HG02981 (cell line): ENCODE data around the gene SPAG16.
"Not testable (repeated sequence)": the region's sequence is repeated elsewhere in the genome, so short reads cannot be mapped to it uniquely, and the experiment has no call there.

Source experiments
- ATAC-seq: cut with Tn5 transposase; IDR thresholded peaks from one replicate; pipeline ENCODE4 v1.9.1; 2021; ENCODE audit warnings: mild to moderate bottlenecking, moderate library complexity; ENCODE audit not compliant: unreplicated experiment

Gene SPAG16

DNA sequence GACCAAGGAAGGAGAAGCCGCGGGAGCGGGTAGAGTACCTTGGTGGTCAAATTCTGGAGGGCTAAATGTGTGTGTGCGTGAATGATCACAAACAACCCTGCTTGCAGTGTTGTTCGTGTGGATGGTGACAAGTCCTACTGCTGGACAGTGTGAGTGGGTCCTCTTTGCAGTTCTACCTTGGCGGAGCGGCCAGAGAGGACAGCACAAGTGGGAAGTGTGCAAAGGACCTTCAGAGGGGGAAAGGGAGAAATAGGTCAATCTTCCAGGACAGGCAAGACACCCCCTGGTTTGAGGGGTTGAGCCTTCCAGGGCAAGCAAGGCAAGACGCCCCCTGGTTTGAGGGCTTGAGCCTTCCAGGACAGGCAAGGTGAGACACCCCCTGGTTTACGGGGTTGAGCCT is 122.8 kb downstream of the SPAG16 start:
- ATAC-seq = not testable (repeated sequence)

DNA sequence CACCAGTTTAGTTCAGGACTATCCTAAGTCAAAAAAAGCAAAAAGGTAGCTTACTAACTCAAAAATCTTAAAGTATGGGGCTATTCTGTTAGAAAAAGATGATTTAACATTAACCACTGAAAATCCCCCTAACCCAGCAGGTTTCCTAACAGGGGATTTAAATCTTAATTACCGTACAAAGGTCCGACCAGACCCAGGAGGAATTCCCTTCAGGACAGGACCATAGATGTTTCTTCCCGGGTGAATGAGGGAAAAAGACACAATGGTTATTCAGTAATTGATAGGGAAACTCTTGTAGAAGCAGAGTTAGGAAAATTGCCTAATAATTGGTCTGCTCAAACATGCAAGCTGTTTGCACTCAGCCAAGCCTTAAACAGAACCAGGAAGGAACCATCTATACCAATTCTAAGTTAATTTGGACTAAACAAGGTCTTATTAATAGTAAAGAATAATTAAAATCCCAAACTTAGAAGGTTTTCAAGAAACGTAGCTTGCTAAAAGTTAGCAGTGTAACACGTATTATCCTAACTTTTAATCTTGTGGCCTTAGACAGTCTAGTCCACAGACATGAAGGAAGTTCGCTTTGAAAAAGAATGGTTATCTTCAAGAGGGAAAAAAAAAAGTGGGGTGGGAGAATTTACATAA is 124.3 kb downstream of the SPAG16 start:
- ATAC-seq = not testable (repeated sequence)

- ATAC-seq = not testable (repeated sequence)
Observed at GRCh38 chr2:213410687-213411086, 126.4 kb downstream of the SPAG16 start.

- ATAC-seq = no peak
Observed at GRCh38 chr2:213411582-213412289, 127.5 kb downstream of the SPAG16 start.

- ATAC-seq = no peak
Observed at GRCh38 chr2:213415093-213415492, 130.8 kb downstream of the SPAG16 start.

DNA sequence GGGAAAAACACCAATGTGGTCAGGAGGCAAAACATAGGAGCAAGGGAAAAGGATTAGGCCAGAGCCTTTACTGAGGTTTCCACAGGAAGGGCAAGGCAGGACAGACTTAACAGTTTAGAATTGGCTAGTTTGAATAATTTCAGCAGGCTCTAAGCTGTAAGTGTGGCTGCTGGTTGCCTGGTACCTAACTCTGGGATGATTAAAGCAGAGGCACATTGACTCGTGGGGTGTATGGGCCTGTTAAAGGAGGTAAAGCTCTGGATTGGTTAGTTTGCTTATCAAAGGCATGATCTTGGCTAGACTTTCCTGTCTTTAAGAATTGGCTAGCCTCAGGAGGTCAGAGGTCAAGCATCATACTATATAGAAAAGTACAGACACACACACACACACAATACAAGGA is 132.6 kb downstream of the SPAG16 start:
- ATAC-seq = no peak

DNA sequence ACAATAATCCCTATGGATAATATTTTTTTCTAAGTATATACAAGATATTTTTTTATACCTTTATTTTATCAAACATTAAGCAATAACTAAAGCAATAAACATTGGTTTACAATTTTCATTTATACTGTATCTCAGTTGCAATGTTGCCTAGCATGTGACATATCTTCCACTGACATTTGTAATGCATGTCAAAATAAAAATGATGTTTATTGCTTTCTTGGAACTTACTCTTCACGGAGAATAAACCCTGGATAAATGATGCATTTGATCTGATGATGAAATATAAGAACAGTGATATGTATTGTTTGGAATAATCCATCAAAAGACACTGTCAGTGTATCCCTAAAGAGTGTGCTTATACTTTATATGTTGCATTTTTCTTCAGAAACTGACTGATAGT is 135.7 kb downstream of the SPAG16 start:
- ATAC-seq = no peak

DNA sequence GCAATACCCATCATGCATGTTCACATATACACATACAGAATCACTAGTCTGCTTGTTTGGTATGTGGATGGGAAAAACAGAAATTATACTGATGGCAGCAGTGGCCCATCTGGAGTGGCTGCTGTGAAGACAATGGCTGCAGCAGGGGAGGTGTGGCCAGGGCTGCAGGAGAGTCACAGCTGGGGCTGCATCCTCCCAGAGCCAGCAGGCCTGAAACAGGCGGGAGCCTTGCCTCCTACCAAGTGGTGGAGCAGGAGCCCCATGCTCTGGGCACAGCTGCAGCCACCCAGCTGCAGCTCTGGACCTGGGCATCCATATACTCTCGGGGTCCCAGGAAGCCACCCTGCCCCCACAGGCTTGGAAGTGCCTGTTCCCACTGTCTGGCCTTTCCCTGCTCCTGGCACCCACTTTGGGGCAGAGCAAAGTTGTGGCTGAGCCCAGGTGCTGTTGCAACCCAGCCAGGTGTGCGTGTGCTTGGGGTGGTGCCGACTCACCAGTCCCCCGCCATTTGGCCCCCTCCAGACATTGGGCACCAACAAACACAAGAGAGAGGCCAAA is 136.6 kb downstream of the SPAG16 start:
- ATAC-seq = no peak

DNA sequence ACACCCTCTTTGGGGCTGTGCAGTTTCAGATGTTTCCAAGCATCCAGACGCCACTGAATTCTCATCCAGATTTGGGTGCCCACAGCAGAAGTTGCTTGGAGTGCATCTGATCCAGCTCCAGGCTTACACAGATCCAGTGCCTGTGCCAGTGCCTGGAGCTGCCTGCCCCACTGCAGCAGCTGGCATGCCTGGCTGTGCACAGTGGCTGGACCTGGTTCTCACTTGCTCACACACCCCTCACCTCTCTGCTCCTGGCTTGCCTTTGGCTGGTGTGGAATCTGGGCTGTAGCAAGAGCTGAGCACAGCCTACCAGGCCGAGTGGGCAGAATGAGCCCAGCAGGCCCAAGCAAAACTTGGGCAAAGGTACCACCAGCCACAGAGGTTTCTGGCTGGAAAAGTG is 137.9 kb downstream of the SPAG16 start:
- no peak for ATAC-seq

DNA sequence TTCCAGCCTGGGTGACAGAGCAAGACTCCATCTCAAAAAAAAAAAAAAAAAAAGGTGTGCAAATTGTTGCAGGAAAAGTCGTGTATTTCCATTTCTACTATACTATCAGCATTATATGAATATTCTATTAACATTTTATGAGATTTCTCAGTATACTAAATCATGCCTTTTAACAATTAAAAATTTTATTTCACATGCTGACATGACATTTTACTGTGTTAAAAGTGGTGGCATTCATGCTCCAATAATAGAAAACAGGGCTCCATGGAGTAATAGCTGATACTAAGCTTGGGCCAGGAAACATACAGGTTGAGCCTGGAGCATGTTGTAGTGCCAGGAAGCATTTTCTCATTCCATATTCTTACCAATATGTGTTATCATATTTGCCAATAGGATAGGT is 141.4 kb downstream of the SPAG16 start:
- ATAC-seq = no peak

GRCh38 chr2:213429516-213429915 is 145.3 kb downstream of the SPAG16 start:
- no peak for ATAC-seq

DNA sequence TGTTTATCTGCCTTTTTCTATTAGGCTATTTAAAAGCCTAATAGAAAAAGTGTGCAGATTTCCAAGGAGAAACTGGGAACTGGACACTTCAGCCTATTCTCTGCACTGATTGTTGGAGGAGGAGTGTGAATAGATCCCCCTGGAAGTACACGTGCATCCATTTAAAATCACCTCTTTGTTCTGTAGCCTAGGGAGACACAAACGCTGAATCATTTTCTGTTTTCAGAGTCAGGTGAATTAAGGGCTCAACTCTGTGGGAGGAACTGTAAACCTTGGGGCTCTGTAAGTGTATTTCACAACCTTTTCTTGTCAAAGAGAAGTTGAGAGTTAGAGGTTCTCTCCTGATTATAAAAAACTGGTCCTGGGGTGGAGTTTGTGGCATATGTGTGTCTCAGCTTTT is 159.7 kb downstream of the SPAG16 start:
- ATAC-seq = no peak

DNA sequence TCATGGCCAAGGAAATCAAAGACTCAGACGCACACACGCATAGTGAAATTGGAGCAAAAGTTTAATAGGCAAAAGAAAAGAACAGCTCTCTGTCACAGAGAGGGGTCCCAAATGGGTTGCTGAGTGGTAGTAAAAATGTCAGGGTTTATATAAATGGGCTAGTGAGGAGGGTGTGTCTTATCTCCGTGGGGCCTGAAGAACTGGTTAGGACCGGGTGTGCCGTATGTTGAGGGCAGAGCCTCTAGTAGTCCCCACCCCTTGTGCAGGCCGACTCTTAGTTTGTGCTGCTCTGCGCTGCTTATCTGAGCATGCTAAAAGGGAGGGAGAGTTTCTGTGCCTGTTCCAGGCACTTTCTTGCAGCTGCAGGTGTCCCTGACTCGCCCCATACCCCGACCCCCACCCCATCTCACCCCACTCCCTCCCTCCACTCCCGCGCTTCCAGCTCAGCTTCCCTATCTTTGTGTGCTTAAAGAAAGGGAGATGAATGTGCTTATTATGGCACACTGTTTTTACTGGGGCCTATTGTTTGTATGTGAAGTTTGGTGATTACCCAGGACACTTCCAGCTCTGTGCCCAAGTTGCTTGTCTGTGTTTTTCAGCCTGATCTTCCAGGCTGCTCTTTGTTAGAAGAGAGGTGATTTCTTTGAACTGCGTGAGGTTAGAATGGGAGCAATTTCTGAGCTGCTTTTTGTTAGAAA is 167.4 kb downstream of the SPAG16 start:
- ATAC-seq = no peak

- no peak for ATAC-seq
Observed at GRCh38 chr2:213455316-213456008, 171.2 kb downstream of the SPAG16 start.

GRCh38 chr2:213475433-213475832 is 191.2 kb downstream of the SPAG16 start:
- no peak for ATAC-seq

- ATAC-seq = no peak
Observed at GRCh38 chr2:213476641-213477040, 192.4 kb downstream of the SPAG16 start.

DNA sequence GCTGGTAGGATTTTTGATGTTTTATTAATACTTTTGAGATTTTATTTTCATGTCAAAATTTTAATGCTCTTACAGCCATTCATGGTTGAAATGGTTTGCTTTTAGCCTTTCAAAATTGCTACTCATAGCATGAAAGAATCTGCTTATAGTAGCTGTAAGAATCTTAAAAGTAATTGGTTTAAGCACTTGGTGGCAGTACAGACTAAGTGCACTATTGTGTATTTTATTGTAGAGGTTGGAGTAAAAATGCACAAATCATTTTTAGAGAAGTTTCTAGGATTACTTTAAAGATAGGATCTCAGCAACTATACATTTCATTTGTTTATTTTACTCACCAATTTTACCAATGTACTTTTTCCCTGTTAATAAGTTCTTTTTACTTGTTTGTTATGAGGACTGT is 205.8 kb downstream of the SPAG16 start:
- no peak for ATAC-seq

- ATAC-seq = no peak
Observed at GRCh38 chr2:213491376-213491775, 207.1 kb downstream of the SPAG16 start.

GRCh38 chr2:213496226-213496625 is 212.0 kb downstream of the SPAG16 start:
- ATAC-seq = no peak

DNA sequence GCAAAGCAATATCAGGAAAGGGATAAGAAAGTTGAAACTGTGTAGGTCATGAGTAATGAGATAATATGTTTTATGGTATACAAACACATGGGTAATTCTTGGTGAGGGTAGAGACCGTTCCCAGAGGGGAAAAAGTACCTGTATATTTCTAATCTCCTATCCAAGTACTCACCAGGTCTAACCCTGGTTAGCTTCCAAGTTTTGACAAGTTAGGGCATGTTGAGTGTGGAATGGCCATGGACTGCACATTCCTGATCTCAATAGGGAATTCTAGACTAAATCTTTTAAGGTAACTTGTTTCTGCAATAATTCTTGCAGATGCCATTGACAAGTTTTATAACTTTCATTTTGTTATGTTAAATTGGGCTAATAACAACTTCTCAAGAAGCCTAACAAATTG is 216.6 kb downstream of the SPAG16 start:
- no peak for ATAC-seq

DNA sequence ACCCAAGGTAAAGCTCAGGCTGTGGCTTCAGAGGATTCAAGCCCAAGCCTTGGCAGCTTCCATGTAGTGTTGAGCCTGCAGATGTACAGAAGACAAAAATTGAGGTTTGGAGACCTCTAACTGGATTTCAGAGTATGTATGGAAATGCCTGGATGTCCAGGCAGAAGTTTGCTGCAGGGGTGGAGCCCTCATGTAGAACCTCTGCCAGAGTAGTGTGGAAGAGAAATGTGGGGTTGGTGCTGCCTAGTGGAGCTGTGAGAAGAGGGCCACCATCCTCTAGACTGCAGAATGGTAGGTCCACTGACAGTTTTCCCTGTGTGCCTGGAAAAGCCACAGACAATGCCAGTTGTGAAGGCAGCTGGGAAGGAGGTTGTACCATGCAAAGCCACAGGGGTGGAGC is 239.9 kb downstream of the SPAG16 start:
- no peak for ATAC-seq
